Measurements from ENCODE around the gene MPDZ. TPM values are rescaled to one million over a fixed set of nuclear protein-coding genes. Genes with fewer than 3 reads are reported as not detected.

The MPDZ gene
- total RNA-seq, 2 donors from 2014 or later = 2.3 to 8.1 TPM

GRCh38 chr9:13282998-13283397 lies 3.5 kb upstream of the MPDZ start:
- Histone ChIP-seq H3K27me3 (no peaks in the 10 kb centered on the region), H3K9me3 (no peaks in the 10 kb centered on the region), H3K4me1 (no peaks in the 10 kb centered on the region), H3K9ac (ENCODE audit: low read depth in 2 of 2, low read length in 2 of 2) (no peak overlapping the region), H3K4me3 (no peak overlapping the region), H3K36me3 (no peaks in the 10 kb centered on the region), H3K27ac (no peak overlapping the region)
- no peak for DNase-seq
- TF ChIP-seq CTCF (IDR thresholded peaks at IDR 0.05) = no peak
- intact Hi-C loops (cut with DNase I) = no loop called here

GRCh38 chr9:13281356-13282016 lies 2.0 kb upstream of the MPDZ start:
- H3K4me1 ChIP-seq = no peaks in the 10 kb centered on the region
- no peak overlapping the region for H3K9ac ChIP-seq (ENCODE audit: low read depth in 2 of 2, low read length in 2 of 2)
- no peaks in the 10 kb centered on the region for H3K36me3 ChIP-seq
- H3K4me3 ChIP-seq = no peak overlapping the region
- intact Hi-C loops (cut with DNase I) = no loop called here
- no peak for TF ChIP-seq CTCF (IDR thresholded peaks at IDR 0.05)
- H3K9me3 ChIP-seq = no peaks in the 10 kb centered on the region
- no peak for DNase-seq
- no peak overlapping the region for H3K27ac ChIP-seq
- H3K27me3 ChIP-seq = no peaks in the 10 kb centered on the region

GRCh38 chr9:13278368-13279246 lies 885 bp downstream of the MPDZ start:
- peak overlapping the region; percentile 47 for H3K27ac ChIP-seq
- peak overlapping the region; percentile 40 to 46 for H3K9ac ChIP-seq (ENCODE audit: low read depth in 2 of 2, low read length in 2 of 2)
- no peaks in the 10 kb centered on the region for H3K9me3 ChIP-seq
- no peak for TF ChIP-seq CTCF (IDR thresholded peaks at IDR 0.05)
- no peaks in the 10 kb centered on the region for H3K36me3 ChIP-seq
- intact Hi-C loops (cut with DNase I) = no loop called here
- H3K4me1 ChIP-seq = no peaks in the 10 kb centered on the region
- DNase-seq = peak; percentile 20
- no peaks in the 10 kb centered on the region for H3K27me3 ChIP-seq
- peak overlapping the region; percentile 34 for H3K4me3 ChIP-seq

GRCh38 chr9:13278023-13278367 lies 1.5 kb downstream of the MPDZ start:
- no peak overlapping the region for H3K9ac ChIP-seq (ENCODE audit: low read depth in 2 of 2, low read length in 2 of 2)
- intact Hi-C loops (cut with DNase I) = no loop called here
- H3K27ac ChIP-seq = peak overlapping the region; percentile 47
- no peaks in the 10 kb centered on the region for H3K4me1 ChIP-seq
- DNase-seq = no peak
- H3K27me3 ChIP-seq = no peaks in the 10 kb centered on the region
- no peaks in the 10 kb centered on the region for H3K36me3 ChIP-seq
- no peaks in the 10 kb centered on the region for H3K9me3 ChIP-seq
- no peak for TF ChIP-seq CTCF (IDR thresholded peaks at IDR 0.05)
- H3K4me3 ChIP-seq = peak overlapping the region; percentile 34

GRCh38 chr9:13274886-13275641 lies 4.4 kb downstream of the MPDZ start:
- Histone ChIP-seq H3K27ac (no peak overlapping the region), H3K9ac (ENCODE audit: low read depth in 2 of 2, low read length in 2 of 2) (no peak overlapping the region), H3K9me3 (no peaks in the 10 kb centered on the region), H3K36me3 (no peaks in the 10 kb centered on the region), H3K4me1 (no peaks in the 10 kb centered on the region), H3K4me3 (no peak overlapping the region), H3K27me3 (no peaks in the 10 kb centered on the region)
- no peak for DNase-seq
- no peak for TF ChIP-seq CTCF (IDR thresholded peaks at IDR 0.05)
- intact Hi-C loops (cut with DNase I) = no loop called here

Measured in colonic mucosa (tissue), 4 donors.